ENCODE data around the gene USP40.

- TF ChIP-seq EZH2 (IDR thresholded peaks at IDR 0.05; ENCODE audit: borderline replicate concordance) (no peak), EZH2phosphoT487 (IDR thresholded peaks at IDR 0.05; ENCODE audit: low read depth, severe bottlenecking, unreplicated experiment) (no peak)
- TF ChIP-seq, protein P1, sequence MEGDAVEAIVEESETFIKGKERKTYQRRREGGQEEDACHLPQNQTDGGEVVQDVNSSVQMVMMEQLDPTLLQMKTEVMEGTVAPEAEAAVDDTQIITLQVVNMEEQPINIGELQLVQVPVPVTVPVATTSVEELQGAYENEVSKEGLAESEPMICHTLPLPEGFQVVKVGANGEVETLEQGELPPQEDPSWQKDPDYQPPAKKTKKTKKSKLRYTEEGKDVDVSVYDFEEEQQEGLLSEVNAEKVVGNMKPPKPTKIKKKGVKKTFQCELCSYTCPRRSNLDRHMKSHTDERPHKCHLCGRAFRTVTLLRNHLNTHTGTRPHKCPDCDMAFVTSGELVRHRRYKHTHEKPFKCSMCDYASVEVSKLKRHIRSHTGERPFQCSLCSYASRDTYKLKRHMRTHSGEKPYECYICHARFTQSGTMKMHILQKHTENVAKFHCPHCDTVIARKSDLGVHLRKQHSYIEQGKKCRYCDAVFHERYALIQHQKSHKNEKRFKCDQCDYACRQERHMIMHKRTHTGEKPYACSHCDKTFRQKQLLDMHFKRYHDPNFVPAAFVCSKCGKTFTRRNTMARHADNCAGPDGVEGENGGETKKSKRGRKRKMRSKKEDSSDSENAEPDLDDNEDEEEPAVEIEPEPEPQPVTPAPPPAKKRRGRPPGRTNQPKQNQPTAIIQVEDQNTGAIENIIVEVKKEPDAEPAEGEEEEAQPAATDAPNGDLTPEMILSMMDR (IDR thresholded peaks at IDR 0.05; ENCODE audit: poor library complexity) = no peak
Measured at GRCh38 chr2:233485726-233486125, 80.9 kb downstream of the USP40 start.
